HepG2 (cell line): ENCODE measurements around the gene CEP68. TPM values are rescaled to one million over a fixed set of nuclear protein-coding genes. Genes with fewer than 3 reads are reported as not detected.

Source experiments
- ATAC-seq: fragments of 200-7000 bp; cut with Tn5 transposase; 3 replicates; pipeline ENCODE4 v1.9.1; 2020; ENCODE audit warnings: mild to moderate bottlenecking, moderate library complexity
- BruUV-seq: library from RNA; stranded (reverse); fragments of 400-500 nt; replicated peaks from 2 replicates; lab custom pipeline; 2021; lab: Mats Ljungman, UMichigan
- CTCF ChIA-PET: fragments of 300-600 bp; formaldehyde crosslinking; extraction: SDS; loops from one replicate; lab custom pipeline; 2021; ENCODE audit warnings: low total read pairs, inconsistent platforms, low intra/inter-chr PET ratio; lab: Yijun Ruan, JAX
- POLR2A ChIA-PET: fragments of 350-600 bp; sonication (Branson Sonifier 250); formaldehyde crosslinking; loops from one replicate; lab custom pipeline; 2020; ENCODE audit warnings: antibody characterized with exemption, inconsistent platforms; lab: Yijun Ruan, JAX
- DNase-seq: peaks from one replicate; pipeline ENCODE4 v3.0.0-alpha.2; 2015; ENCODE audit warnings: low spot score
- FAIRE-seq: peaks from 3 replicates; lab custom pipeline; 2011; peaks lifted over from hg19 to GRCh38; lab: Jason Lieb, UNC
- H2AFZ ChIP-seq: one replicate; pipeline ENCODE4 v1.6.1; 2011; ENCODE audit warnings: low read length, inconsistent platforms
- H3K27ac ChIP-seq: fragments of 300-600 bp; 3 replicates; pipeline ENCODE4 v1.8.0; 2011; ENCODE audit warnings: mixed run types, mild to moderate bottlenecking, mixed read lengths, low read length, inconsistent platforms; ENCODE audit not compliant: insufficient read depth; ENCODE audit errors: extremely low read length
- H3K27me3 ChIP-seq, 2 experiments: fragments of 200-600 bp in 1 of 2; 2 replicates in 1 of 2; 3 replicates in 1 of 2; pipeline versions ENCODE4 v1.6.0 to v1.8.0; 2011; ENCODE audit warnings: low read length in 2 of 2, mild to moderate bottlenecking in 2 of 2, moderate library complexity in 2 of 2, inconsistent platforms in 1 of 2; ENCODE audit not compliant: insufficient read depth in 2 of 2, control insufficient read depth in 1 of 2
- H3K36me3 ChIP-seq, 2 experiments: fragments of 200-600 bp in 1 of 2; replicated peaks in 1 of 2; 2 replicates in 1 of 2; 3 replicates in 1 of 2; pipeline versions ENCODE4 v1.5.1 to v1.8.0; 2011; ENCODE audit warnings: low read length in 2 of 2, inconsistent platforms in 1 of 2; ENCODE audit not compliant: insufficient read depth in 2 of 2, control insufficient read depth in 1 of 2
- H3K4me1 ChIP-seq: 2 replicates; pipeline ENCODE4 v1.5.1; 2012; ENCODE audit warnings: low read length, inconsistent platforms; ENCODE audit not compliant: insufficient read depth
- H3K4me2 ChIP-seq: 2 replicates; pipeline ENCODE4 v1.6.0; 2011; ENCODE audit warnings: low read depth, low read length, inconsistent platforms
- H3K4me3 ChIP-seq, 3 experiments: fragments of 200-600 bp in 1 of 3; sonication (generic), shearing (Covaris generic) in 1 of 3; replicated peaks in 1 of 3; 2 replicates each; pipeline ENCODE4 v1.5.1; 2011 to 2016; ENCODE audit warnings: low read length in 3 of 3, inconsistent platforms in 2 of 3, low read depth in 2 of 3, mild to moderate bottlenecking in 2 of 3, control low read depth in 1 of 3, mixed read lengths in 1 of 3; ENCODE audit not compliant: insufficient read depth in 1 of 3
- H3K79me2 ChIP-seq: one replicate; pipeline ENCODE4 v1.6.1; 2011; ENCODE audit warnings: low read length, inconsistent platforms; ENCODE audit not compliant: insufficient read depth
- H3K9ac ChIP-seq: 2 replicates; pipeline ENCODE4 v1.6.0; 2011; ENCODE audit warnings: mild to moderate bottlenecking, low read depth, low read length, inconsistent platforms; ENCODE audit not compliant: insufficient read depth
- H3K9me3 ChIP-seq: 2 replicates; pipeline ENCODE4 v1.5.1; 2012; ENCODE audit warnings: mild to moderate bottlenecking, low read length
- H4K20me1 ChIP-seq: 2 replicates; pipeline ENCODE4 v1.6.0; 2011; ENCODE audit warnings: inconsistent platforms, mild to moderate bottlenecking, low read length, moderate library complexity; ENCODE audit not compliant: insufficient read depth
- ATF7 ChIP-seq, 2 experiments: fragments of 450-650 bp in 1 of 2; sonication (generic) in 1 of 2; formaldehyde crosslinking in 1 of 2; IDR thresholded peaks; 2 replicates each; pipeline versions ENCODE4 v1.4.0 to v1.6.1; 2016 to 2020; ENCODE audit warnings: antibody characterized with exemption in 1 of 2, mild to moderate bottlenecking in 1 of 2, missing genetic modification reagents in 1 of 2
- BRD4 ChIP-seq: sonication (generic); formaldehyde crosslinking; IDR thresholded peaks from 2 replicates; pipeline ENCODE4 v1.4.0; 2020; ENCODE audit warnings: missing genetic modification reagents
- CEBPG ChIP-seq: IDR thresholded peaks from 2 replicates; pipeline ENCODE4 v1.6.1; 2016
- FOSL1 ChIP-seq: sonication (generic); formaldehyde crosslinking; IDR thresholded peaks from 2 replicates; pipeline ENCODE4 v1.9.0; 2021; ENCODE audit warnings: missing genetic modification reagents, borderline replicate concordance
- ONECUT2 ChIP-seq: sonication (generic); formaldehyde crosslinking; IDR thresholded peaks from 2 replicates; pipeline ENCODE4 v1.4.0; 2020; ENCODE audit warnings: missing genetic modification reagents
- RXRA ChIP-seq: sonication (generic); formaldehyde crosslinking; IDR thresholded peaks from 2 replicates; pipeline ENCODE4 v1.5.1; 2020; ENCODE audit warnings: missing genetic modification reagents
- SPEN ChIP-seq: sonication (generic); formaldehyde crosslinking; IDR thresholded peaks from 2 replicates; pipeline ENCODE4 v1.5.1; 2020; ENCODE audit warnings: low read depth, mild to moderate bottlenecking, missing genetic modification reagents
- ZMYM2 ChIP-seq: sonication (generic); formaldehyde crosslinking; IDR thresholded peaks from 2 replicates; pipeline ENCODE4 v1.8.0; 2022; ENCODE audit warnings: mild to moderate bottlenecking, missing genetic modification reagents
- ZNF550 ChIP-seq: sonication (generic); formaldehyde crosslinking; IDR thresholded peaks from 2 replicates; pipeline ENCODE4 v1.4.0; 2020; ENCODE audit warnings: mild to moderate bottlenecking, missing genetic modification reagents, borderline replicate concordance
- ZSCAN12 ChIP-seq: sonication (generic); formaldehyde crosslinking; IDR thresholded peaks from 2 replicates; pipeline ENCODE4 v1.9.0; 2021; ENCODE audit warnings: mild to moderate bottlenecking, missing genetic modification reagents
- WGBS: methylation state at CpG from one replicate; pipeline ENCODE4 v1.1.6; 2017; ENCODE audit warnings: low lambda C conversion rate; 5-methylcytosine and 5-hydroxymethylcytosine counted together
- in situ Hi-C: cut with HindIII; loops from 2 replicates; pipeline ENCODE4 v1.10.0; 2017; ENCODE audit warnings: low pct_unique_long_range_greater_than_20kb; ENCODE audit not compliant: extremely low pct_ligation_motif_present
- intact Hi-C: fragments of 100-400 bp; cut with micrococcal nuclease; formaldehyde crosslinking; loops from one replicate; pipeline ENCODE4 v1.10.0; 2022; ENCODE audit not compliant: unreplicated experiment
- polyA plus RNA-seq, 8 experiments: library from polyadenylated mRNA; depleted of rRNA in 3 of 8; stranded (reverse) in 7 of 8; unstranded in 1 of 8; fragments of >200 nt; fragmentation: Illumina TruSeq in 4 of 8; extraction: Trizol in 4 of 8; gene quantifications; 2 replicates each; pipeline versions ENCODE4 v1.2.1 to v1.2.3, GENCODE V29; 2011 to 2016; ENCODE audit warnings: low read depth in 4 of 8, missing spikeins in 1 of 8, mixed read lengths in 1 of 8; ENCODE audit not compliant: insufficient read depth in 1 of 8
- total RNA-seq, 5 experiments: library from RNA; depleted of rRNA; stranded (reverse); fragments of >200 nt; fragmentation: Illumina TruSeq; extraction: Trizol; gene quantifications; 2 replicates each; pipeline ENCODE4 v1.2.3, GENCODE V29; 2016; ENCODE audit warnings: low read depth in 1 of 5
- TF ChIP-seq, protein P1 (sequence below), 2 experiments: fragments of 450-650 bp in 1 of 2; sonication (generic) in 1 of 2; formaldehyde crosslinking; IDR thresholded peaks; 2 replicates each; pipeline versions ENCODE4 v1.5.0 to v1.8.0; 2020 to 2022; ENCODE audit warnings: mild to moderate bottlenecking in 1 of 2, missing genetic modification reagents in 1 of 2
- TF ChIP-seq, protein P2 (sequence below): IDR thresholded peaks from 2 replicates; pipeline ENCODE4 v1.6.1; 2016; ENCODE audit warnings: low read depth
- TF ChIP-seq, protein P3 (sequence below): IDR thresholded peaks from 2 replicates; pipeline ENCODE4 v1.6.1; 2016; ENCODE audit warnings: missing biosample characterization, missing genetic modification reagents, low read depth

Gene CEP68
- total and polyA plus RNA-seq, 2 of the 13 experiments (the other 11 are each of a cell fraction or from before 2014, with no cell fraction given), result 5.7 to 9.3 TPM

DNA sequence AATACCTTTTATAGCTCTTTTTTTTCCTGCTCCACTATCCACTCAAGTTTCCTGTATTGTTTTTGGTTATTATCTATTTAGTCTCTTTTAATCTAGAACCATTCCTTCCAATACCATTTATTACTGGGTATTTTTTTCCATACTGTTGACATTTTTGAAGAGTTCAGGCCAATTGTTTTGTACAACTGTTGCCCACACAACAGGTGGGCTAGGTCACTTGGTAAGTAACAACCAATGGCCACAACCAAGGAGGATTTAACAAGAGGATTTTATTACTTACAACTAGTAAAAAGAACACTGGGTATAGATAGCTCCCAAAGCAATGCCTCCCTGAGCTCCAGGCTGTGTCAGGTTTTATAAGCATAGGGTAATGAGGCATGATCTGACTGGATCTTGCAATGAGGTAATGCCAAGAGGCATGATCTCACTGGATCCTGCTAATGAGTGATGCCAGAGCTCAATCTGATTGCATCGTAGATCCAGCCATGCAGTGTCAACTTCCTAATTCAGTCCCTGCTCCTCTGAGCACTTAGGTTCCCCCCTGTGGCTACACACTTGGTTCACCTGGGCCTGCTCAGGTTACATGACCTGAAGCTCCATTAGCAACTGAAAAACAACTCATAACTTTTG, 7.1 kb upstream of the CEP68 start:
- CTCF ChIA-PET, result no interaction called here
- peaks cover 0 to 4% of the 10 kb centered on the region in 2 experiments; a peak in 1 of 5 replicates for H3K36me3 ChIP-seq
- H3K4me2 ChIP-seq, result no peak overlapping the region
- no peaks in the 10 kb centered on the region for H3K9me3 ChIP-seq
- H3K27ac ChIP-seq, result no peak overlapping the region
- H3K79me2 ChIP-seq, result no peaks in the 10 kb centered on the region
- no peak overlapping the region for H2AFZ ChIP-seq
- BruUV-seq, result no TSS peak
- no peak for DNase-seq
- no peak for ATAC-seq
- H3K9ac ChIP-seq, result no peak overlapping the region
- no peaks in the 10 kb centered on the region for H3K27me3 ChIP-seq
- POLR2A ChIA-PET, result interaction anchor here (0.6 to 0.9 kb wide), 2 partner anchors 16 to 60 kb away, joined by 3 to 4 read pairs; no protein-coding TSS in a partner anchor
- no peak overlapping the region for H3K4me3 ChIP-seq
- FAIRE-seq, result no peak
- in situ Hi-C loops, result no loop called here
- TF ChIP-seq CEBPG (peak; percentile 52), ZMYM2 (CRISPR knock-in tag) (no peak), ATF7 (IDR thresholded peaks at IDR 0.05) (0 out of 2 replicates have a peak, but pooled peaks have one; percentile 27), ATF7 (CRISPR knock-in tag; IDR thresholded peaks at IDR 0.05) (no peak)
- TF ChIP-seq, protein P1, sequence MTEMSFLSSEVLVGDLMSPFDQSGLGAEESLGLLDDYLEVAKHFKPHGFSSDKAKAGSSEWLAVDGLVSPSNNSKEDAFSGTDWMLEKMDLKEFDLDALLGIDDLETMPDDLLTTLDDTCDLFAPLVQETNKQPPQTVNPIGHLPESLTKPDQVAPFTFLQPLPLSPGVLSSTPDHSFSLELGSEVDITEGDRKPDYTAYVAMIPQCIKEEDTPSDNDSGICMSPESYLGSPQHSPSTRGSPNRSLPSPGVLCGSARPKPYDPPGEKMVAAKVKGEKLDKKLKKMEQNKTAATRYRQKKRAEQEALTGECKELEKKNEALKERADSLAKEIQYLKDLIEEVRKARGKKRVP (CRISPR knock-in tag; IDR thresholded peaks at IDR 0.05), result peak in 1 of 2 experiments; percentile 93; a peak in 2 of 4 replicates
- intact Hi-C loops, result no loop called here
- peaks cover 17% of the 10 kb centered on the region for H3K4me1 ChIP-seq
- WGBS, result 100% methylated on average over 1 of the region's 1 CpG
- H4K20me1 ChIP-seq, result no peaks in the 10 kb centered on the region

DNA sequence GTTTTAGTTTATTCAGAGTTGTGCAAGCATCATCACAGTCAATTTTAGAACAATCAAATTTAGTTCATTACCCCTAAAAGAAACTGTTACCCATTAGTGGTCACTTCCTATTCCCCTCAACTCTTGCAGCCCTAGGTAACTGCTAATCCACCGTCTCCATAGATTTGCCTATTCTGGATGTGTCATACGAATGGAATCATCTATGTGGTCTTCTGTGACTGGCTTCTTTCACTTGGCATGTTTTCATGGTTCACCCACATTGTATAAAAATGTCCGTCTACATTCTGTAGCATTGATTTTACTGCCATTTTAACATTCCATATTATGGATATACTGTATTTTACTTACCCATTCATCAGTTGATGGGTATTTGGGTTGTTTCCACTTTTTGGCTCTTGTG, 5.3 kb upstream of the CEP68 start:
- BruUV-seq, result no TSS peak
- over 99% methylated on average over 3 of the region's 3 CpGs for WGBS
- Histone ChIP-seq H3K79me2 (peaks cover 2% of the 10 kb centered on the region), H2AFZ (no peak overlapping the region), H3K36me3 (peaks cover 0 to 4% of the 10 kb centered on the region in 2 experiments; a peak in 1 of 5 replicates), H3K27me3 (no peaks in the 10 kb centered on the region; a peak in 1 of 5 replicates), H3K4me2 (no peak overlapping the region), H3K27ac (no peak overlapping the region), H3K4me1 (peaks cover 33% of the 10 kb centered on the region), H4K20me1 (no peaks in the 10 kb centered on the region), H3K9me3 (no peaks in the 10 kb centered on the region), H3K9ac (no peak overlapping the region), H3K4me3 (no peak overlapping the region)
- ATAC-seq (no peak), FAIRE-seq (no peak), DNase-seq (no peak)
- ChIA-PET POLR2A (no interaction called here), CTCF (no interaction called here)
- in situ Hi-C loops (loop anchor here (25.0 kb wide), 1 partner anchor 511 kb away; no protein-coding TSS in a partner anchor), intact Hi-C loops (loop anchor here (10.0 kb wide), 1 partner anchor 524 kb away; no protein-coding TSS in a partner anchor)
- TF ChIP-seq RXRA (CRISPR knock-in tag) (no peak), ZNF550 (no peak), SPEN (CRISPR knock-in tag) (no peak), FOSL1 (CRISPR knock-in tag) (no peak), ONECUT2 (CRISPR knock-in tag) (no peak), ZSCAN12 (CRISPR knock-in tag) (no peak), BRD4 (CRISPR knock-in tag) (no peak)
- TF ChIP-seq, protein P2, sequence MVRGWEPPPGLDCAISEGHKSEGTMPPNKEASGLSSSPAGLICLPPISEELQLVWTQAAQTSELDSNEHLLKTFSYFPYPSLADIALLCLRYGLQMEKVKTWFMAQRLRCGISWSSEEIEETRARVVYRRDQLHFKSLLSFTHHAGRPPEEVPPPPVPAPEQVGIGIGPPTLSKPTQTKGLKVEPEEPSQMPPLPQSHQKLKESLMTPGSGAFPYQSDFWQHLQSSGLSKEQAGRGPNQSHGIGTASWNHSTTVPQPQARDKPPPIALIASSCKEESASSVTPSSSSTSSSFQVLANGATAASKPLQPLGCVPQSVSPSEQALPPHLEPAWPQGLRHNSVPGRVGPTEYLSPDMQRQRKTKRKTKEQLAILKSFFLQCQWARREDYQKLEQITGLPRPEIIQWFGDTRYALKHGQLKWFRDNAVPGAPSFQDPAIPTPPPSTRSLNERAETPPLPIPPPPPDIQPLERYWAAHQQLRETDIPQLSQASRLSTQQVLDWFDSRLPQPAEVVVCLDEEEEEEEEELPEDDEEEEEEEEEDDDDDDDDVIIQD, result no peak
- TF ChIP-seq, protein P3, sequence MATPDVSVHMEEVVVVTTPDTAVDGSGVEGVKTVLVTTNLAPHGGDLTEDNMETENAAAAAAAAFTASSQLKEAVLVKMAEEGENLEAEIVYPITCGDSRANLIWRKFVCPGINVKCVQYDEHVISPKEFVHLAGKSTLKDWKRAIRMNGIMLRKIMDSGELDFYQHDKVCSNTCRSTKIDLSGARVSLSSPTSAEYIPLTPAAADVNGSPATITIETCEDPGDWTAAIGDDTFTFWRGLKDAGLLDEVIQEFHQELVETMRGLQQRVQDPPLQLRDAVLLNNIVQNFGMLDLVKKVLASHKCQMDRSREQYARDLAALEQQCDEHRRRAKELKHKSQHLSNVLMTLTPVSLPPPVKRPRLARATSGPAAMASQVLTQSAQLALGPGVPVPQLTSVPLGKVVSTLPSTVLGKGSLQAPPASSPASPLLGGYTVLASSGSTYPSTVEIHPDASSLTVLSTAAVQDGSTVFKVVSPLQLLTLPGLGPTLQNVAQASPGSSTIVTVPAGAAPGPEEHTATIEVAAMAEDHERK (CRISPR knock-in tag), result no peak
